Activated CD4-positive, alpha-beta T cell treated with anti-CD3 and anti-CD28 coated beads for 24 hours (primary cell): ENCODE measurements around the gene CETN3.
"Not testable (repeated sequence)": the region's sequence is repeated elsewhere in the genome, so short reads cannot be mapped to it uniquely, and the experiment has no call there.

Source experiments
- DNase-seq, 2 donors: peaks; one replicate each; pipeline ENCODE4 v3.0.0-alpha.2; 2020; ENCODE audit warnings: low read depth in 2 of 2

Gene CETN3

DNA sequence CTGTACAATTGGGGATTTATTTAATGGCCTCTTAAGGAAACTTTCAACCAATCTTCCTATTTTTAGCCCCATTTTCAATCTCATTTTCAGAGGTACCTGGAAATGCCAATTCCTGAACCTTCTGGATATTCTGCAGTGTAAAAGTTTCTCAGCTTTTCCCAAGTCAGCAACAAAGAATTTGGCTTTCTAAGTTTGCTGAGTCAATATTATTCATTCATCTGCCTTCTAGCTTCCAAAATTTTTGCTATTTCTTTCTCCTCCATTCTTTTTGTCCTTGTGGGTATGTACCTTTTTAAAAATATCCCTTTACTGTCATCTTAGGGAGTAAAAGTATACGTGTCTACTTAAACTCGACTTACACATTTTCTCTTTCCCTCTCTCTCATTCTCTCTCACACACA, 25.7 kb downstream of the CETN3 start:
- no peak for DNase-seq

GRCh38 chr5:90381213-90381929, 28.2 kb downstream of the CETN3 start:
- DNase-seq = no peak

GRCh38 chr5:90379652-90380051, 29.9 kb downstream of the CETN3 start:
- no peak for DNase-seq

GRCh38 chr5:90378752-90379151, 30.8 kb downstream of the CETN3 start:
- no peak for DNase-seq

GRCh38 chr5:90371269-90371668, 38.3 kb downstream of the CETN3 start:
- DNase-seq = not testable (repeated sequence)

DNA sequence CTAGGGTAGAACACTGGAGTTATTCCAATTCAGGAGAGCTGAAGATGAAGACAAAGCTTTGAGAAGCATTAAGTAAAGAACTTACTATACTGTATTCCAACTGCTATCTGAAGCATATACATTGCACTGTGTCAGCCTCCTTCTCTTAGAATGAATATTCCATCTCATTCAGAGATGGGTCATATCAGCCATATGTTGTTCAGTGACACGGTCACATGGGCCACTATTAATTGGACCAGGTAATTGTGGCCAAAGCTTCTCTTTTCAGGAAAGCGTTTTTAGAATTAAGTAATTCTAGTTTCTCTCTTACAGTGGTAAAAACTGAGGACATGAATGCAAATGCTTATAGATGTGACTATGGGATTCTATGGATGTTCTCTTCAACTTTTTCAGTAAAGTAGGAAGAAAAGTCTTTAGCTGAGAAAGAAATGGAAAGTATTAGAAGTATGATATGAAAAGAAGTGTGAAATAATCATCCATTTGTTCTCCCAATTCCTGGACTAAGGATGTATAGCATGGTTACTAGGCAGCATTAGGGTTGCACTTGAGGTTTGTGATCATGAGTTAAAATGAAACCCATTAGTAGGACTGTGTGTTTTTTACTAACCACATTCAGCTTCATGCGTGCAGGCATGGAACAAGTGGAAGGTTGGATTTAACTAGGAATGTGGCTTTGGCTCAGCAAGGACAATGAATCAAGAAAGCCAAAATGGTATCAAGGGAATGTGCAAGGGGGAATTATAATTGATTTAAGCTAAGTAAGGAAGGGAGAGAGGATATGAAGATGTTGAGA, 40.9 kb downstream of the CETN3 start:
- no peak for DNase-seq

DNA sequence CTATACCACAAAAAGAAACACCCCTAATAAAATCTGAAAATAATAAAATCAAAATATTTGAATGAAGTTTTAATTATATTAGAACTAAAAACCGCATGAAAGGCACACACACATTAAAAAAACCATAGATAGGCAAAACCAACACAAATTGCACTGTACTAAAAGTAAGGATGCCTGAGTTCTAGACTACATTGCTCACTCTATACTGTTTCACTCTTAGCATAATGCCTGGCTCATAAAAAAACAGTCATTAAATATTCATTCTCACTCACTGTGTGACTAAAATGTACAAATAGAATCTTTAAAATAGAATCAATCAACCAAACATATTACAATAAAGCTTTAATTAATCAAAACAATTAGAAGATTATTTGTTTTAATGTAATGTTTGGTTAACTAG, 41.7 kb downstream of the CETN3 start:
- no peak for DNase-seq

- DNase-seq = no peak
Observed at GRCh38 chr5:90366948-90367347, 42.6 kb downstream of the CETN3 start.

- DNase-seq = no peak
Observed at GRCh38 chr5:90365328-90365727, 44.2 kb downstream of the CETN3 start.

DNA sequence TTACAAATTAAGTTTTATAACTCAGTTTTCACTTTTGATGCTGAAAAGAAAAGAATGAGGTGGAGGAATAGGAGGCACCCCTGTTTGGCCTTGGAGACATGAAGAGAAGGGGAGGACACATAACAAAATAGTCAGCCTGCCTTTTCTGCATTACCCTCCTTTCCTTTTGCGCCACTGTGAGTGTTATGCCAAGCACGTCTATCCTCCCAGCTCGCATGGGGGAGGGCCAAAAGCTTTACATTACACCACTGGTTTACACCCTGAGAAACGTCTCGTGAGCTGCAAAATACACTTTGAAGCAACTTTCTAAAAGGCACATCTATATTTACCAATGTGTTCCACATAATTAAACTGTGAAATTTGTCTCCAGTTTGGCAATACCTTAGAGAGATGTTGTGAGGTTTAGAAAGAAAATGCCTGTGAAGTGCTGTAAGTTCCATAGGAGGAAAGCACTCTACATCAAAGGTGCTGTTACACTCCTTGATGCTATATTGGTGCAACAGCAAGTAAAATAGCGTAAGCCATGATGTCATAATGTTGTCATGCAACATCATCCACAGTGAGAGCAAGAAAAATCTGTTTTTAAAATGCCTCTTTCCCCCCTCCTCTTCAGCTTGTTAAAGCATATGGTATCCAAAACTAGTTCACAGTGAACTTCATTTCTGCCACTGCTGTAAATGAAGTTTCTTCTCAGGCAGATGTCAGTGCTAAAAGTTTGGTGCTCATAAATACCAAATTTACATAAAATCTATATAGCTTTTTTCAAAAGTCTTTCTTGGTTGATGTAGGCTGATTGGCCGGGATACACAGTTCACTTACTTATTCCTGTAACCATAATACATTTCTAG, 50.3 kb downstream of the CETN3 start:
- no peak for DNase-seq

- DNase-seq = no peak
Observed at GRCh38 chr5:90356622-90357021, 52.9 kb downstream of the CETN3 start.

DNA sequence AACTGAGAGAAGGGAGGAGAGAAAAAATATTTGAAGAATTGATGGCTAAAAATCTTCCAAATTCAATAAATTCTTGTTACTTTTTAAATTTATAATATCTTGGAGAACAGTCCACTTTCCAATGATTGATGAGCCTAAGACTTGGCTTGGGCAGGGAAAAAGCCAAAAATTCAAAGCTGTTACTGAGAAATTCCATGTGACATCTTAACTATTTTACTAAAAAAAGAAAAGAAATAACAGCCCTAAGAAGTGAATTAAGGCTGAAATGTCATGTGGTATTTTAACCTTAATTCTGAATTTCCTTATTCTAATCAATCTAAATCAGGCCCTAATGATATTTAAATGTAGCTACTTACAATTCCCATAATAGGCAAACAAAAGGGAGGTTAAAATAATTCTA, 53.4 kb downstream of the CETN3 start:
- DNase-seq = no peak

DNA sequence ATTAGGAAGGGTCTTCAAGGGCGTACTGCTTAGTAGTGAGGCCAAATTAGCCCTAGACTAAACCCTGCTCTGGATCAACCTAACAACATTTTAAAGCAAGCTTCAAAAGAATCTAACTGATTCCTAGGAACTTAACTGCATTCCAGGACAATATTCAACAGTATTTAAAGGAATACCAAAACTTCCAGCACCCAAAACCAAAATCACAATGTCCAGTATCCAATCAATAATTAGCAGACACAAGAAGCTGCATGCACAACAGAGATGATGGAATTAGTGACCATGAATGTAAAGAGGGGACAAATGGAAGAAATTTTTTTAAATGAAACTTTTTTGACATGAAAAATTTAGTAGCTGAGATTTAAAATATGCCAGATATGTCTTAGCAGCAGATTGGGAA, 53.9 kb downstream of the CETN3 start:
- DNase-seq = no peak

GRCh38 chr5:90353254-90353653, 56.3 kb downstream of the CETN3 start:
- no peak for DNase-seq

DNA sequence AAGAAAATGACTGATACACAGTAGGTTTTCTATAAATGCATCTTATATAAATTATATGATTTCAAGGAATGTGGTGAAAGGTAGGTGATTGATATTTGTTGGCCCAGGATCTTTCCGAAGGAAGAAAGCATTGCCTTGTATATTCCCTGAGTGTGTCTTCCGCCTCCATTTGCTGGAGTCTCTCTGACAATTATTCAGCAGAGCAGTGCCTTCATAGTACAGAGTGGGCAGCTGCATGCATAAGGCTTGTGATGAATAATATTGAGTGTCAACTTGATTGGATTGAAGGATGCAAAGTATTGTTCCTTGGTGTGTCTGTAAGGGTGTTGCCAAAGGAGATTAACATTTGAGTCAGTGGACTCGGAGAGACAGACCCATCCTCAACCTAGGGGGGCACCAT, 58.5 kb downstream of the CETN3 start:
- no peak for DNase-seq

DNA sequence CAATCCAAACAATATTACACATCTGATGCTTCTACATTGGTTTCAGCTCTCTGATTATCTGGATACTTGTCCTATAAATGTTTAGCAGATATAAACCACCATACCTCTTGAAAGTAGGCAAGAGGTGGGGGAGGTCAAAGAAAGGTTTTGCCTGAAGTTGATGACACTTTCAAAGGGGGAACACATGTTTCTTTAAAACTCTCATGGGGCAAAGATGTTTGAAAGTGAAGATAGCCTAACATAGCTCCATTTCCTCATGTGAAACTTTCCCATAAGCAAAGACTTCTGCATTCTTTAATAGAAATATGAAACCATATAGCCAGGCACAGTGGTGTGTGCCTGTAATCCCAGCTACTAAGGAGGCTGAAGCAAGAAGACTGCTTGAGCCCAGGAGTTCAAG, 62.1 kb downstream of the CETN3 start:
- DNase-seq = no peak

- no peak for DNase-seq
Observed at GRCh38 chr5:90345684-90346083, 63.9 kb downstream of the CETN3 start.

GRCh38 chr5:90344689-90345088, 64.9 kb downstream of the CETN3 start:
- no peak for DNase-seq

GRCh38 chr5:90343731-90344130, 65.8 kb downstream of the CETN3 start:
- DNase-seq = not testable (repeated sequence)

- DNase-seq = no peak
Observed at GRCh38 chr5:90342576-90342975, 67.0 kb downstream of the CETN3 start.
